Ovary (tissue), 9 donors: ENCODE measurements around the gene LGALSL. TPM values are rescaled to one million over a fixed set of nuclear protein-coding genes. Genes with fewer than 3 reads are reported as not detected.

Source experiments
- DNase-seq, 5 donors: peaks; one replicate each; pipeline ENCODE4 v3.0.0-alpha.2; 2019 to 2020
- H3K27ac ChIP-seq, 2 donors: fragments of 200-600 bp; one replicate each; pipeline versions ENCODE4 v1.5.1 to v1.8.0; 2019 to 2022
- H3K27me3 ChIP-seq: fragments of 200-600 bp; one replicate; pipeline ENCODE4 v1.8.0; 2022
- H3K36me3 ChIP-seq: fragments of 200-600 bp; sonication (generic); one replicate; pipeline ENCODE4 v1.5.1; 2019
- H3K4me1 ChIP-seq: one replicate; pipeline ENCODE4 v1.8.1; 2013; ENCODE audit warnings: mild to moderate bottlenecking, moderate library complexity; ENCODE audit not compliant: insufficient read depth
- H3K4me3 ChIP-seq: fragments of 200-600 bp; sonication (generic); one replicate; pipeline ENCODE4 v1.5.1; 2017
- H3K9me3 ChIP-seq, 2 donors: fragments of 200-600 bp in 1 of 2; sonication (generic) in 1 of 2; one replicate each; pipeline versions ENCODE4 v1.5.1 to v1.8.1; 2013 to 2019; ENCODE audit warnings: mild to moderate bottlenecking in 1 of 2, moderate library complexity in 1 of 2
- CTCF ChIP-seq, 3 donors: fragments of 450-650 bp in 2 of 3; fragments of 200-600 bp in 1 of 3; IDR thresholded peaks; one replicate each; pipeline versions ENCODE4 v1.5.1 to v1.8.0; 2016 to 2022; ENCODE audit warnings: antibody characterized with exemption in 3 of 3, mild to moderate bottlenecking in 1 of 3
- EP300 ChIP-seq: sonication (generic); formaldehyde crosslinking; IDR thresholded peaks from one replicate; pipeline ENCODE4 v1.6.1; 2017; ENCODE audit warnings: antibody characterized with exemption
- POLR2A ChIP-seq: fragments of 450-650 bp; IDR thresholded peaks from one replicate; pipeline ENCODE4 v1.6.1; 2017; ENCODE audit warnings: antibody characterized with exemption, mild to moderate bottlenecking, moderate library complexity
- WGBS, 3 donors: extraction: QIAGEN DNeasy Blood & Tissue Kit in 1 of 3; methylation state at CpG; one replicate each; pipeline versions ENCODE4 v1.1.5 to v1.1.7; 2013 to 2017; 5-methylcytosine and 5-hydroxymethylcytosine counted together
- intact Hi-C, 4 donors: fragments of 100-400 bp; cut with DNase I; formaldehyde crosslinking; loops; one replicate each; pipeline versions ENCODE4 v1.11.0 to v1.15.1; 2022 to 2023
- polyA plus RNA-seq, 2 donors: library from polyadenylated mRNA; stranded (reverse); fragments of 200-250 nt in 1 of 2; fragments of 350-450 nt in 1 of 2; fragmentation: Illumina TruSeq in 1 of 2; extraction: RNeasy Lipid Tissue Mini Kit (QIAGEN cat#74804) in 1 of 2; gene quantifications; one replicate each; pipeline ENCODE4 v1.2.3, GENCODE V29; 2013 to 2014
- total RNA-seq, 7 donors: library from RNA; depleted of rRNA in 2 of 7; stranded (reverse); fragments of >200 nt in 2 of 7; fragmentation: NEBNext Ultra II Directional in 3 of 7; extraction: Animal tissue kit (Norgen Biotek cat#: 25700) in 3 of 7; gene quantifications; one replicate each; pipeline versions ENCODE4 v1.1.0 to v1.2.4, GENCODE V29; 2016 to 2023
- donor health status: DM: no; HTN: no; CAD: no; lungs with moderate emphysema.
- donor health status: DM: no; HTN: no; CAD: no.
- donor health status: Bipolar disorder and iron deficiency.
- donor health status: DM: yes; HTN: yes; CAD: no.
- donor health status: DM: no; HTN: no; CAD: no.
- donor health status: DM: yes; HTN: yes; CAD: no.

Gene LGALSL
- total and polyA plus RNA-seq, 9 donors, result 6.8 to 22.0 (median 15.5) TPM

GRCh38 chr2:64472881-64473280 lies 18.9 kb downstream of the LGALSL start:
- H3K4me3 ChIP-seq, result no peak overlapping the region
- peaks cover under 1% of the 10 kb centered on the region for H3K4me1 ChIP-seq
- H3K27ac ChIP-seq, result no peak overlapping the region
- no peak for DNase-seq
- no peaks in the 10 kb centered on the region for H3K27me3 ChIP-seq
- TF ChIP-seq CTCF (IDR thresholded peaks at IDR 0.05) (no peak), POLR2A (no peak), EP300 (no peak)
- intact Hi-C loops, result no loop called here
- no peaks in the 10 kb centered on the region for H3K36me3 ChIP-seq
- 83 to 89% (median 83%) methylated on average over 3 of the region's 3 CpGs for WGBS, 3 donors
- no peaks in the 10 kb centered on the region for H3K9me3 ChIP-seq

DNA sequence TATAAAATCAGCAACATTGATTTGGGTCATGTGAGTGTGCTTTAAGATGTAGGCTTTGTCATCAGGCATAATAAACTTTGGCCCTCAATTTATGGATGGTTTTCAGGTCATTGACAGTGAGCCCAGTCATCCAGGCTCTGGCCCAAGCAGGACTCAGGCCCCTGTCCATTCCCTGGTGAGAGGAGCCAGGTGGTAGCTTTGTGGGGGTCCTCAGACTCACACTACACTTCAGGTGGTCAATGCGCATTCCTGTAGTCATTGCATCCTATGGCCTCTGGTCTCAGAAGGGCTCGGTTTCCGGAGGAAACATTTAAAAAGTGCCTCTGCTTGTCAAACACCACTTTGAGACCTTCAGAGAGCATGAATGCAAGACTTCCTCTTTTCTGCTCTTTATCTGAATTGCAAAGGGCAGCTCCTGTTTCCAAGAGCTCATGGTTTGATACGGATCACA lies 20.2 kb downstream of the LGALSL start:
- H3K27me3 ChIP-seq, result no peaks in the 10 kb centered on the region
- intact Hi-C loops, result no loop called here
- H3K9me3 ChIP-seq, result no peaks in the 10 kb centered on the region

GRCh38 chr2:64474636-64475035 lies 20.7 kb downstream of the LGALSL start:
- TF ChIP-seq EP300, result no peak
- TF ChIP-seq POLR2A, result no peak
- TF ChIP-seq CTCF (IDR thresholded peaks at IDR 0.05), result no peak

More for the DNA sequence above, 20.2 kb downstream of the LGALSL start:
- H3K36me3 ChIP-seq, result no peaks in the 10 kb centered on the region
- DNase-seq, result no peak
- no peak overlapping the region for H3K4me3 ChIP-seq
- H3K4me1 ChIP-seq, result peaks cover 3% of the 10 kb centered on the region
- WGBS, 3 donors, result 89 to 93% (median 91%) methylated on average over 4 of the region's 4 CpGs
- TF ChIP-seq POLR2A, result no peak
- TF ChIP-seq EP300, result no peak
- TF ChIP-seq CTCF (IDR thresholded peaks at IDR 0.05), result no peak
- no peak overlapping the region for H3K27ac ChIP-seq

DNA sequence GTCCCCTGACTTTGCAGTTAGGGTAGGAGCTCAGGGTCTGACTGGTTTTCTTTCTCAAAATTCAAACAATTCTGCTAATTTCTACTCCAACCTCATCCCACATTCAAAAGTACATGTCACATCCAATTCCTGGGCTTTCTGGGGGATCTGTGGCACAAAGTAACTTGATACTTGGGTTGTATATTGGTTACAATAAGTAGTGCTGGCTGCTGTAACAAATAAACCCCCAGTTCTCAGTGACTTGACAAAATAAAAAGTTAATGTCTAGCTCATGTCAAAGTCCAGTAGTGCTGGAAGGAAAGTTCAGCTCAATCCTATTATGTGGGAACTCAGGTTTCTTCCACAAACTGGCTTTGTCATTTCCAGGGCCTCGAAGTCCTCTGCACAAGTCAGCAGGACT lies 23.1 kb downstream of the LGALSL start:
- intact Hi-C loops, result no loop called here
- Histone ChIP-seq H3K9me3 (no peaks in the 10 kb centered on the region), H3K27me3 (no peaks in the 10 kb centered on the region), H3K4me1 (peaks cover 3% of the 10 kb centered on the region), H3K27ac (no peak overlapping the region), H3K4me3 (no peak overlapping the region), H3K36me3 (no peaks in the 10 kb centered on the region)
- WGBS, 3 donors, result 97 to 100% (median 98%) methylated on average over 1 of the region's 1 CpG
- TF ChIP-seq CTCF (IDR thresholded peaks at IDR 0.05), result no peak
- TF ChIP-seq POLR2A, result no peak
- TF ChIP-seq EP300, result no peak
- DNase-seq, result no peak

More at GRCh38 chr2:64474636-64475035, 20.7 kb downstream of the LGALSL start:
- H3K4me3 ChIP-seq, result no peak overlapping the region
- intact Hi-C loops, result no loop called here
- no peak for DNase-seq
- H3K4me1 ChIP-seq, result peaks cover 3% of the 10 kb centered on the region
- 71 to 88% (median 80%) methylated on average over 1 of the region's 1 CpG for WGBS, 3 donors
- no peaks in the 10 kb centered on the region for H3K36me3 ChIP-seq
- no peak overlapping the region for H3K27ac ChIP-seq
- H3K9me3 ChIP-seq, result no peaks in the 10 kb centered on the region
- H3K27me3 ChIP-seq, result no peaks in the 10 kb centered on the region
